ENCODE data around the gene RALGPS1.

DNA sequence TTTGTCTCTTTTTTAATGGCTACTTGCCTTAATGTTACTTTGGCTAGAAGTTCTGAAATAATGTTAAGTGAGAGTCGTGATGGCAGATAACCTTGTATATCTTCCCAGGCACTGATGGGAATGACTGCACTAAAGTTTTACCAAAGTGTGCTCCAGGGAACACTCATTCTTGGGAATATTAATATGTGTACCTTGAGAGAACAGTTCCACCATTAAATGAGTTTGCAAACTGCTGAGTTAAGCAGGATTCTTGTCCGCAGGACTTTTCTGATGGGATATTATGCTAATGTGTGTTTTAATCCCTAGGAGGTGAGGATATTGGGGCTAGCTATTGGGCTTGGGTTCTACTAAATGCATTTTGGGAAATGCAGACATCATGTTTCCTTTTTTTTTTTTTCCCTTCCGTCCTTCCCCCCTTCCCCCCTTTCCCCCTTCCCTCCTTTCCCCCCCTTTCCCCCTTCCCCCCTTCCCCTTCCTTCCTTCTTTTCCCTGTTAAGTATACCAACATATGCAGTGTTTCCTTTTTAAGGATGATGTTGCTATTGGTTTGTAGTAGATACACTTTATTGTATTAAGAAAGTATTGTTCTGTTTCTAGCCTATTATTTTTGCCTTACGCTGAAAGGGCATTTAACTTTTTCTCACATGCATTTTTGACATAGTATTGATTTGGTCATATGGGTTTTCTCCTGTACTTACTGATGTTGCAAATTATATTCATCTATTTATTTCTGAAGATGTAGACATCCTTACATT lies 38.6 kb upstream of the RALGPS1 start:
- TF ChIP-seq CTCF (IDR thresholded peaks at IDR 0.05) (no peak), POLR2A (IDR thresholded peaks at IDR 0.05) (no peak)

Data from lower leg skin (tissue), 3 donors.